GM19023 (cell line): Measurements from ENCODE around the gene ARL6IP6.
A peak's percentile ranks its signal among the peaks of the same experiment; 100 is the strongest.

Source experiments
- ATAC-seq: cut with Tn5 transposase; IDR thresholded peaks from one replicate; pipeline ENCODE4 v1.9.1; 2021; ENCODE audit warnings: mild to moderate bottlenecking, moderate library complexity; ENCODE audit not compliant: unreplicated experiment

Gene ARL6IP6

GRCh38 chr2:152718076-152718908 lies at the start of gene ARL6IP6:
TSS of gene ARL6IP6 (plus strand) at chr2:152718620. CDS start at chr2:152718625, 5 bp downstream.
- ATAC-seq: peak; percentile 70

GRCh38 chr2:152674334-152674733 lies 44.1 kb upstream of the ARL6IP6 start:
- no peak for ATAC-seq

- no peak for ATAC-seq
Measured at GRCh38 chr2:152676461-152676860, 42.0 kb upstream of the ARL6IP6 start.

GRCh38 chr2:152678808-152679207 lies 39.6 kb upstream of the ARL6IP6 start:
- ATAC-seq: no peak

- no peak for ATAC-seq
Measured at GRCh38 chr2:152682663-152683062, 35.8 kb upstream of the ARL6IP6 start.

- no peak for ATAC-seq
Measured at GRCh38 chr2:152683400-152683799, 35.0 kb upstream of the ARL6IP6 start.

- ATAC-seq: no peak
Measured at GRCh38 chr2:152686321-152686720, 32.1 kb upstream of the ARL6IP6 start.

- peak; percentile 94 for ATAC-seq
Measured at GRCh38 chr2:152693033-152693432, 25.4 kb upstream of the ARL6IP6 start.

GRCh38 chr2:152694161-152694661 lies 24.2 kb upstream of the ARL6IP6 start:
- ATAC-seq: peak; percentile 44

- no peak for ATAC-seq
Measured at GRCh38 chr2:152695763-152696162, 22.7 kb upstream of the ARL6IP6 start.

GRCh38 chr2:152696476-152696875 lies 21.9 kb upstream of the ARL6IP6 start:
- no peak for ATAC-seq

GRCh38 chr2:152701198-152701597 lies 17.2 kb upstream of the ARL6IP6 start:
- ATAC-seq: no peak

GRCh38 chr2:152706477-152707021 lies 11.9 kb upstream of the ARL6IP6 start:
- no peak for ATAC-seq

GRCh38 chr2:152708742-152709141 lies 9.7 kb upstream of the ARL6IP6 start:
- no peak for ATAC-seq

- ATAC-seq: no peak
Measured at GRCh38 chr2:152710713-152711112, 7.7 kb upstream of the ARL6IP6 start.

- no peak for ATAC-seq
Measured at GRCh38 chr2:152715112-152715511, 3.3 kb upstream of the ARL6IP6 start.

GRCh38 chr2:152715854-152716428 lies 2.5 kb upstream of the ARL6IP6 start:
- ATAC-seq: no peak

- peak; percentile 0 for ATAC-seq
Measured at GRCh38 chr2:152716805-152717227, 1.6 kb upstream of the ARL6IP6 start.

- peak; percentile 70 for ATAC-seq
Measured at GRCh38 chr2:152717228-152718075, 968 bp upstream of the ARL6IP6 start, which contains the start of gene PRPF40A. TSS of gene PRPF40A (minus strand) at chr2:152717461. CDS start at chr2:152717439, 22 bp downstream.

GRCh38 chr2:152718909-152719645 lies 657 bp downstream of the ARL6IP6 start:
- peak; percentile 11 for ATAC-seq
